NCI-H2196 (cell line): ENCODE results near the gene EMX1.

ENCODE experiments used
- DNase-seq: peaks from one replicate; lab custom pipeline; 2025; ENCODE audit not compliant: unreplicated experiment; lab: John Stamatoyannopoulos, UW

Gene EMX1

GRCh38 chr2:72975017-72975416 lies 57.7 kb downstream of the EMX1 start:
- no peak for DNase-seq

GRCh38 chr2:72979896-72980295 lies 62.6 kb downstream of the EMX1 start:
- DNase-seq = no peak

GRCh38 chr2:72980535-72981217 lies 63.4 kb downstream of the EMX1 start:
- DNase-seq = no peak

GRCh38 chr2:72981536-72981935 lies 64.2 kb downstream of the EMX1 start:
- DNase-seq = no peak

- DNase-seq = no peak
Measured at GRCh38 chr2:72982219-72982618, 64.9 kb downstream of the EMX1 start.

GRCh38 chr2:72982781-72983499 lies 65.6 kb downstream of the EMX1 start:
- no peak for DNase-seq

GRCh38 chr2:72983500-72984161 lies 66.3 kb downstream of the EMX1 start:
- no peak for DNase-seq

GRCh38 chr2:72984172-72984671 lies 66.9 kb downstream of the EMX1 start:
- DNase-seq = no peak
